HFF-Myc (cell line): ENCODE results near the gene SPINT2.

Experiments
- DNase-seq: peaks from one replicate; pipeline ENCODE4 v3.0.0-alpha.2; 2011; ENCODE audit warnings: low read depth; ENCODE audit errors: extremely low read depth
- H3K4me3 ChIP-seq: replicated peaks from 2 replicates; pipeline ENCODE4 v1.5.1; 2011; ENCODE audit warnings: low read depth, mild to moderate bottlenecking, control low read depth, low read length
- CTCF ChIP-seq: IDR thresholded peaks from 2 replicates; pipeline ENCODE4 v1.5.1; 2012; ENCODE audit warnings: mild to moderate bottlenecking, low read depth, low read length, control low read depth; ENCODE audit errors: missing control alignments

SPINT2 gene, protein sequence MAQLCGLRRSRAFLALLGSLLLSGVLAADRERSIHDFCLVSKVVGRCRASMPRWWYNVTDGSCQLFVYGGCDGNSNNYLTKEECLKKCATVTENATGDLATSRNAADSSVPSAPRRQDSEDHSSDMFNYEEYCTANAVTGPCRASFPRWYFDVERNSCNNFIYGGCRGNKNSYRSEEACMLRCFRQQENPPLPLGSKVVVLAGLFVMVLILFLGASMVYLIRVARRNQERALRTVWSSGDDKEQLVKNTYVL

DNA sequence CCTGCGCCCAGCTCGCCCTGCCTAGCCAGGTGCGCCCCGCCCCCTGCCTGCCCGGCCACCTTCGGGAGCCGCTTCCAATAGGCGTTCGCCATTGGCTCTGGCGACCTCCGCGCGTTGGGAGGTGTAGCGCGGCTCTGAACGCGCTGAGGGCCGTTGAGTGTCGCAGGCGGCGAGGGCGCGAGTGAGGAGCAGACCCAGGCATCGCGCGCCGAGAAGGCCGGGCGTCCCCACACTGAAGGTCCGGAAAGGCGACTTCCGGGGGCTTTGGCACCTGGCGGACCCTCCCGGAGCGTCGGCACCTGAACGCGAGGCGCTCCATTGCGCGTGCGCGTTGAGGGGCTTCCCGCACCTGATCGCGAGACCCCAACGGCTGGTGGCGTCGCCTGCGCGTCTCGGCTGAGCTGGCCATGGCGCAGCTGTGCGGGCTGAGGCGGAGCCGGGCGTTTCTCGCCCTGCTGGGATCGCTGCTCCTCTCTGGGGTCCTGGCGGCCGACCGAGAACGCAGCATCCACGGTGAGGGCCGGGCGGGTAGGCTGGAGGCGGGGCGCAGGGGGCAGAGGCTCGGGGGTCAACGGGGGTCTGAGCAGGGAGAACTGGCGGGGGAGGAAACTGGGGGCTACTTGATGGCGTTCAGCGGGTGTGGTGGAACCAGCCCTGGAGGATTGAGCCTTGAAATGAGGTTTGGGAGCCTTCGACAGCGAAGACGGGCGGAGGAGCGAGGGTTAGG is at the start of gene SPINT2:
SPINT2 (plus strand) TSS at position 88 of the 727 bp plus-strand sequence; CDS start at position 408, 320 bp downstream.
- no peak for TF ChIP-seq CTCF
- H3K4me3 ChIP-seq: peak within 1 kb of the TSS; percentile 35
- DNase-seq: no peak

GRCh38 chr19:38216785-38217641 is 47.4 kb upstream of the SPINT2 start:
- no peak for DNase-seq
- no peak overlapping the region for H3K4me3 ChIP-seq
- no peak for TF ChIP-seq CTCF

GRCh38 chr19:38218204-38218603 is 46.2 kb upstream of the SPINT2 start:
- DNase-seq: no peak
- TF ChIP-seq CTCF: no peak
- no peak overlapping the region for H3K4me3 ChIP-seq

- no peak for DNase-seq
- H3K4me3 ChIP-seq: no peak overlapping the region
- no peak for TF ChIP-seq CTCF
These were observed 45.2 kb upstream of the SPINT2 start for GRCh38 chr19:38219221-38219620.

DNA sequence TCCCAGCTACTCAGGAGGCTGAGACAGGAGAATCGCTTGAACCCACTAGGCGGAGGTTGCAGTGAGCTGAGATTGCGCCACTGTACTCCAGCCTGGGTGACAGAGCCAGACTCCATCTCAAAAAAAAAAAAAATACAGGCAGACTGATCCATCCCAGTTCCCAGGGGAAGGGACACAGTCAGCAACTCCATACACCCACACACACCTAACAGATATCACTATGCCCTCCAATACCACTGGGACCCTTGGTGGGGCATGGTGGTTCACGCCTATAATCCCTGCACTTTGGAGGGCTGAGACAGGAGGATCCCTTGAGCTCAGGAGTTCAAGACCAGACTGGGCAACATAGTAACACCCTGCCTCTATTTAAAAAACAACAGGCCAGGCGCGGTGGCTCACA is 43.0 kb upstream of the SPINT2 start:
- TF ChIP-seq CTCF: no peak
- H3K4me3 ChIP-seq: no peak overlapping the region
- no peak for DNase-seq

DNA sequence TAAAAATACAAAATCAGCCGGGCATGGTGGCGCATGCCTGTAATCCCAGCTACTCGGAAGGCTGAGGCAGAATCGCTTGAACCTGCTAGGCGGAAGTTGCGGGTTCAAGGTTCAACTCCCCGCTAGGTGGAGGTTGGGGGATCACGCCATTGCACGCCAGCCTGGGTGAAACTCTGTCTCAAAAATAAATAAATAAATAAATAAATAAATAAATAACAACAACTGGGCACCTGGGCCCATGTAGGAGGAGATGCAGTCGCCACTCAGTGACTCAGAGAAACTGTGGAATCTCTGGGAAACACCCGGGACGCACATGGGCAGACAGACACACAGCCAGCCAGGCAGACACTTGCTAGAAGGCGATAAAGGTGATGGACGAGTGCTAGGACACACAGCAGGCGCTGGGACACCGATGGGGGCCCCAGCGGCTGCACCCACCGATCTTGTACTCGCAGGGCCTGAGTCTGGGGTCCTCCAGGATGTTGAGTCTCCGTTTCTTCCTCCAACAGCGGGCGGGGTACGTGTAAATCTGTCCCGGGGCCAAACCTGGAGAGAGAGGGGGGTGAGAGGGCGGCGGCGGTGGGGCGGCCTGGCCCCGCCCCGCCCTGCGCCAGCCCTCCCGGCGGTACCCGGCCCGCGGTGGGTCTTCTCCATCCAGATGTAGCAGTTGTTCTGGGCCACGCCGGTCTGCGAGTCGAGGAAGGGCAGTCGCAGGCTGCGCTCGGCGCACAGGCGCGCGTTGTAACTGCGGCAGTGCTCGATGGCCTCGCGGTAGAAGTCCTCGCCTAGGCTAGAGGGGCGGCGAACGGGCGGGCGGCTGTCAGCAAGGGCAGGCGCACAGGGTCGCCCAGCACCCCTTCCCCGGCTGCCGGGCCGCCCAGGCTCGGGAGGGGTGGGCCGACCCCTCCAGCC is 42.2 kb upstream of the SPINT2 start:
- no peak for DNase-seq
- no peak for TF ChIP-seq CTCF
- H3K4me3 ChIP-seq: no peak overlapping the region
